ENCODE data around the gene HNRNPA1. TPM values are rescaled to one million over a fixed set of nuclear protein-coding genes. Genes with fewer than 3 reads are reported as not detected.

Gene HNRNPA1
- total RNA-seq, 1 experiment from 2014 or later: 3,193 TPM

- H2BK12ac ChIP-seq (ENCODE audit: insufficient read length, low read depth, low read length): no peak overlapping the region
- H3K4me1 ChIP-seq (ENCODE audit: insufficient read depth, low read length): peaks cover 11% of the 10 kb centered on the region; the same call in 1 of the 2 replicates
- Mint-ChIP-seq H3K36me3 (ENCODE audit: insufficient read depth in 1 of 3, low read depth in 3 of 3) (no peaks in the 10 kb centered on the region), H3K27me3 (ENCODE audit: low read depth) (peaks cover 24% of the 10 kb centered on the region), H3K9me3 (no peaks in the 10 kb centered on the region), H3K4me3 (no peak overlapping the region), H3K4me1 (peaks cover 54 to 62% of the 10 kb centered on the region in 2 experiments), H3K27ac (no peak overlapping the region)
- no peak overlapping the region for H2BK120ac ChIP-seq (ENCODE audit: low read depth, low read length, poor library complexity, severe bottlenecking)
- no peak overlapping the region for H4K8ac ChIP-seq (replicated peaks; ENCODE audit: insufficient read length, low read depth, low read length)
- no peak overlapping the region for H2AFZ ChIP-seq (ENCODE audit: low read length)
- no peak overlapping the region for H4K91ac ChIP-seq (ENCODE audit: insufficient read length, low read depth, low read length)
- no peak overlapping the region for H3T11ph ChIP-seq (ENCODE audit: low read length)
- H3K18ac ChIP-seq (ENCODE audit: insufficient read length, low read depth, low read length): no peak overlapping the region
- TF ChIP-seq CTCF (conservative IDR thresholded peaks at IDR 0.05): no peak
- peak; percentile 65 for DNase-seq
- peaks cover 7% of the 10 kb centered on the region; the same call in 1 of the 2 replicates for H3K27me3 ChIP-seq (ENCODE audit: insufficient read depth, low read length)
- no peak overlapping the region for H2AK5ac ChIP-seq (ENCODE audit: insufficient read length, low read length)
- no peak overlapping the region for H2BK5ac ChIP-seq (ENCODE audit: insufficient read length, low read length)
- H3K27ac ChIP-seq (ENCODE audit: insufficient read length, low read depth, low read length): no peak overlapping the region
- no peak overlapping the region for H2BK15ac ChIP-seq (ENCODE audit: low read depth, low read length)
- H2BK20ac ChIP-seq (ENCODE audit: low read depth, low read length, poor library complexity, severe bottlenecking): no peak overlapping the region
- no peaks in the 10 kb centered on the region for H4K20me1 ChIP-seq (ENCODE audit: control insufficient read depth, insufficient read depth, insufficient read length)
- no peak overlapping the region for H4K5ac ChIP-seq (ENCODE audit: insufficient read length, low read depth, low read length)
- H3K9me3 ChIP-seq (ENCODE audit: control insufficient read depth, low read depth, low read length): no peaks in the 10 kb centered on the region
- no peaks in the 10 kb centered on the region for H3K79me2 ChIP-seq (ENCODE audit: insufficient read depth, low read length)
- no peak overlapping the region for H3K9ac ChIP-seq (ENCODE audit: extremely low read depth, insufficient read length, low read length)
- peaks cover 6% of the 10 kb centered on the region for H3K23me2 ChIP-seq (ENCODE audit: insufficient read length, low read depth, low read length, poor library complexity, severe bottlenecking)
- no peaks in the 10 kb centered on the region for H3K79me1 ChIP-seq (ENCODE audit: insufficient read depth, low read depth, low read length, poor library complexity, severe bottlenecking)
- no CpG with 5 or more reads among the region's 12 CpGs for WGBS (ENCODE audit: extremely low coverage, insufficient read length, low lambda C conversion rate)
- H3K23ac ChIP-seq (ENCODE audit: insufficient read length, low read depth, low read length): no peak overlapping the region
- H3K4me2 ChIP-seq (ENCODE audit: insufficient read depth, insufficient read length, low read length): no peak overlapping the region
- H3K56ac ChIP-seq (ENCODE audit: insufficient read length, low read depth, low read length): no peak overlapping the region
- H3K14ac ChIP-seq (ENCODE audit: insufficient read depth, low read length): no peak overlapping the region
- no peak overlapping the region for H3K4ac ChIP-seq (ENCODE audit: low read depth, low read length)
Measured at GRCh38 chr12:54304187-54304810, 23.8 kb downstream of the HNRNPA1 start.

Data from H9 (cell line).